Activated CD4-positive, CD25-positive, alpha-beta regulatory T cell treated with anti-CD3 and anti-CD28 coated beads, Interleukin-2, amount 50 U/mL, for 24 hours (primary cell): Measurements from ENCODE around the gene CNTNAP2.

Experiments
- ATAC-seq, 2 donors: fragments of 150-1000 bp; cut with Tn5 transposase; one replicate each; pipeline ENCODE4 v1.10.0; 2021; ENCODE audit warnings: mild to moderate bottlenecking in 1 of 2, moderate library complexity in 1 of 2

The CNTNAP2 gene

DNA sequence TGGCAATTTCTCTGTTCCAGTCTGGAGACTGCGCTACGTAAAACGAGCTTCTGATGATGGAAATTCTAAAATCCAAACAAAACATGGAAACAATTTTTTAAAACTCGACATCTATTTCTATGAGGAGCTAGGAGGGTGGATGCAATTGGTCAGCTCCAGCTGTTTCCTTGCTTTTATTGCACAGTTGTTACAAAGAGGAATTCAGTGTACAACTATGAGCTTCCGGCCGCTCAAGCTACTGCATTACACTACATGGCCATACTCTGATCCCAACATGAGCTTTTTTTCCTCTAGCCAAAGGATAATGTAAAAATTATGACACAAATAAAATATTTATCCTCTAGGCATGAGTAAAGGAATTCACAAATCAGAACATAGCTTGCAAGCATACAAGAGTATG, 2070.9 kb downstream of the CNTNAP2 start:
- no peak for ATAC-seq

DNA sequence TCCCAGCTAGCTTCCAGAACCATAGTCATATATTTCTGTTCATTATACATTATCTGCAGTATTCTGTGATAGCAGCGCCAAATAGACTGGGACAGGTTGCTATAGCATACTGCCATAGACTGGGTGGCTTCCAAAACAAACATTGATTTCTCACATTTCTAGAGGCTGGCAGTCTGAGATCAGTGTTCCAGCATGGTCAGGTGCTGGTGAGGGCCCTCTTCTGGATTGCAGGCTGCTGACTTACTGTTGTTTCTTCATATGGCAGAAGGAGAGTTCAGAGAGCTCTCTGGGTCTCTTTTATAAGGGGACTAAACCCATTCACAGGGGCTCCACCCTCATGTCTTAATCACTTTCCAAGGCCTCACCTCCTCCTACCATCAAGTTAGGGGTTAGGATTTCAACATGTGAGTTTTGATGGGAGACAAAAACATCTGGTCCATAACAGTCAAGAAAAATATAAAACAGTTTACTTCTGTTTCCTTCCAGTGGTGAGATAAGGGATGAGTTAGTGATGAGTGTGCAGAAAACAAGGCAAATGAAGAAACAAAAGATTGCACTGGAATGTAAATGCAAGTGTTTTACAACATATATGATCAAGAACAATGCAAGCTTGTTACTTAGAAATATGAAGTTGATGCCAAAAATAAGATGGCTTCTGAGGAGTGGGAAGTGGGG, 2074.9 kb downstream of the CNTNAP2 start:
- ATAC-seq, result no peak

DNA sequence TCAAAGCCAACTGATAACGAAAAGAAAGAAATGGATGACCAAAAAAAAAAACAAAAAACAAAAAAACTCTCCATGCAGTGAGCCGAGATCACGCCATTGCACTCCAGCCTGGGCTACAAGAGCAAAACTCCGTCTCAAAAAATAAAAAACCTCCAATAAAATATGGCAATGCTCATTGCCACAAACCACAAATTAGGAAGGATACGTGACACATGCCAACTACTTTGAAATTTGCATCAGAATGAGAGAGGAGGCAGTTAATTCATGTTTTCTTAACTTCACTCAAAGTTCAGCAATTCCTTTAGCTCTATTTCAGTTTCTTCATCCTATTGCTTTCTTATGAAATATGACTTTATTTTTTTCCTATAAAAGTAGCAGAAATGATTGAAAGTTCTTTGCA, 2075.9 kb downstream of the CNTNAP2 start:
- ATAC-seq, result no peak

DNA sequence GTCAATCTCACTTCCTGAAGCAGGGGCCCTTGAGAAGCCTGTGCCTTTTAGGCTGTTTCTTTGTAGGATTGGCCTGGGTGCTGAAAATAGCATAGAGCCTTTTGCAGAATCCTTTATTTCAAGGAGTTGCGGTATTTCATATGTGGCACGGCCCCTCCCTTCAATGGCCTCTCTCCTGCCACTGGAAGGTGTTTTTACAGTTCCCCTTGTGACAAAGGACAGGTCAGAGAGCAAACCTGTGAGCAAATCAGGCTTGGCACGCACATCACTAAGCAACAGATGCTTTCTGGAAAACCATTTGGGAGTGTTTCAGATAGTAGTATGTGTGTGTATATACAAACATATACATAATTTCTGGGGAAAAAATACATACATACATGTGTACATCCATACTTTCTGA, 2085.4 kb downstream of the CNTNAP2 start:
- ATAC-seq, result no peak

DNA sequence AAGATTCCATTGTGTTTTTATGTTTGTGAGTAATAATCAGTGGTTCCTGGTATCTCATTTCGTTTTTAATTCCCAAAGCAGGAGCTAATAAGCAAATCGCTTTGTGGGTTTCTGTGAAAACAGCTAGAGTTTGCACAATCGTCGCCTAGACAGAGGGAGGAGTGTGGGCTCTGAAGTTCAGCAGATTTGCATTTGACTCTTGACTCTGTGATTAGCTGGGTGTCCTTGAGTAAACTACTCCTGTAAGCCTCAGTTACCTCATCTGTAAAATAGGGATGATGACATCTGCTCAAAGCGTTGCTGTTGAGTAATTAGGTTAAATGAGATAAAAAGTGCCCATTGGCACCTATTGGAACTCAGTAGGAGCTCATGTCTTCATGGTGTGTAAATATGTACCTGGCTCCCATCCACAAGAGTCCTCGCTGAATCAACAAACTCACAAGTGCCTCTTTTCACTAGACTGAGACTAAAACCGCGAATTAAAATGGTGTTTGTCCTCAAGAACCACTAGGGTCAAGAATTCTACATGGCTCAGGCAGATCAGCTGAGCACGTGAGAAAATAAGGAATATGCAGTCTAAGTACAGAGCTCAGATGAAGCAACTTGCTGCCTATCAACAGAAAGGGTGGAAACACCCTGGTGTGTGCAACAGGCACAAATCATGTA, 2088.2 kb downstream of the CNTNAP2 start:
- no peak for ATAC-seq

DNA sequence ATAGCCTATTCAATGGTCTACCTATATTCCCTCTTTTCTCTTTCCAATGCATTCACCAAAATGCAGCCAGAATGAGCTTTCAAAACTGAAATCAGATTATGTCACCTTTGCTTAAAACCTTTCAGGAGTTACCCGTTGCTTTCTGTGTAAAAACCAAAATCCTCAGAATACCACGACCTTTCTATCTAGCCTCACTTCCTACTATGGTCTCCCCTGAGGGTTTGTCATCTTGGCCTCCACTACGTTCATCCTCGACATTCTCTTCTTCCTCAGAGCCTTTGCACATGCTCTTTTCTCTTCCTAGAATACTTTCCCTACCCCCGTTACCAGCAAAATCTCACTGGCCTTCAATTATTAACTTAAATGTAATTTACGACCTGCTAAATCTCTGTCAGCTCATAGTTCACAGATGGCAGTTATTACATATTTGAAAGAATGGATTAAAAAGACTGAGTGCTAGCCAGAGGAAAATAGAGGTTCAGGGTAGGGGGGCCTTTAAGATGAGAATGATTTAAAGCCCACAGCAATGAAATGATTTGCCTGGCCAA, 2093.1 kb downstream of the CNTNAP2 start:
- ATAC-seq, result no peak

DNA sequence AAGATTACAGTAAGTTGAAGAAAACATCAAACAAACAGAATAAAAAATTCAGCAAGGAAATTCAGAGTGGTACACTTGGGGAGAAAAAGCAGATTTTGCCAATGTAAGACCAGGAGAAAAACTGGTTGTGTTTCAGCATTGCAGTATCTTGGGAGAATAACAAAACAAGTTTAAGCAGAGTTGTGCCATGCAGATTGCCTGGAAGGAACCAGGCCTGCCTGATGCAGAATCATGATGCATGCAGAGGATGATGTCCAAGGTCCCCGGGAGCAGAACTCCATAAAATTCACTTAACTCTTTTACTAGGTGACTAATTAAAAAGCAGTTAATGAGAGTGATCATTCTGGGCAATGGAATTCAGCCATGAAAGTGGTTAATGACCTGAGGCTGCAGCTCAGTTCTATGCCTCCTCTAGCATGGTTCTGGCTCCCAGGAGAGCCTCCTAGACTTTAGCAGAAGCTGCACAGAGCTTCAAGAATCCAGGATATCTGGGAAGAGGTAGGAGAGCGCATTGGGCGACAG, 2094.3 kb downstream of the CNTNAP2 start:
- ATAC-seq, result no peak

DNA sequence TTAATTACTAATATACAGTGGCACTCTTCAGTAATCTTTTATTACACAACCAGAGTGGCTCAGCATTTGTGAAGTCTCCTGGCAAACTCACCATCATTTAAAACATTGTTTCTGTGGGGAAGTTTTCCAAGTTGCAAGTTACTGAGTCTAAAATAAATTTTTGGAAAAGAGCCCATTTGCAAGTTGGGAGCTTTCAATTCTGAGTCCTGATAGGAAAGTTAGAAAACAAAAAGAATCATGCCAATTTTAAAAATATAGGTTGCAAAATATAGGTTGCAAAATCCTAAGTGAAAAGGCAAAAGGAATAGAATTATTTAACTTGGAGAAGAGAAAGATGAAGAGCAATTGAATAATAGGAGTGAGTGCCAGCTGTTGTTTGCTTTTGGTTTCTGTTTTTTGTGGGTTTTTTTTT, 2095.1 kb downstream of the CNTNAP2 start:
- no peak for ATAC-seq

DNA sequence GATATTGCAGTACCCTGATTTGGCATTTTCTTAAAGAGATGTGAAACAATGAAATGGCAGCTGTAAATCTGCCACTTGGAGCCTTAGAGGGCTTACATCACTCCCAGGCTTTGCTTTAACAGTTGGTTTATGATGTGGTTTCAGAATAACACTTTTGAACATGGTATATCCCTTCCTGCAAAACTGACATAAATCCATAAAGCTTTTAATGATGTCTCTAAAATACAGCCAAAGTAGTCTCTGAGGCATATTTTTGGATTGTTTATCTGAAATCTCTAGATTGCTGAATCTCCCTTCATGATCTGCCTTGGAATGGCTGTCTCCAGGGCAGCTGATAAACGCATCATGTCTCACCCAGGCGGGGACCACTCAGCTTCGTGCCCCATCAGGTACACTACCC, 2096.1 kb downstream of the CNTNAP2 start:
- ATAC-seq, result no peak

DNA sequence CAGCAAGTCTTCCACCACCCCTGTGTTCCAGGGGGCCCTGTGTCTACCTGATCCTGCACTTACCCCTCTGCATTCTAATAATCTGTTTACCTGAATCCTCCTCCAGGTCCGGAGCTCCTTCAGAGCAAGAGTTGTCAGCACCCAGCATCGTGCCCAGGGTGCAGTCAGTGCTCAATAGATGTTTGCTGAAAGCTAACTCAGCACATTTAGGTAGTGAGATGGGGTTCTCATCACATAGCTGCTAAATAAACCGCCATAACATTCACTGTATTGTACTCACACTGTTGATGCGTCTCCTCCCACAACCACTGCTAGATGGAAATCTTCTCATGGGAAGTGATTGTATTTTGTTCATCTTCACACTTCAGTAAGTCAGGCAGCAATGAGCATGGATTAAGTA, 2097.5 kb downstream of the CNTNAP2 start:
- ATAC-seq, result no peak

DNA sequence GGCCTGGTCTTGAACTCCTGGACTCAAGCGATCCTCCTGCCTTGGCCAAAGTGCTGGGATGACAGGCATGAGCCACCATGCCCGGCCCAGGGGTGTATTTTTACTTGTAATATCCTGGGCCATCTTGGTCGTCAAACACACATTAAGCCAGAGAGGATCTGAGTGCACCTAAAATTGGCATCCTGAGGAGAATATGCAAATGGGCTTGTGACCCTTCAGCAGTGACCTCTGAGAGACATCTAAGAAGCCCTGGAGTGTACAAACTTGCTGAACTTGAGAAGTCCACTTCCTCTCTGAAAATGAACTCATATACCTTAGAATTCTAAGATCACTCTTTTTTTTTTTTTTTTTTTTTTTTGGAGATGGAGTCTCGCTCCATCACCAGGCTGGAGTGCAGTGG, 2102.0 kb downstream of the CNTNAP2 start:
- no peak for ATAC-seq

DNA sequence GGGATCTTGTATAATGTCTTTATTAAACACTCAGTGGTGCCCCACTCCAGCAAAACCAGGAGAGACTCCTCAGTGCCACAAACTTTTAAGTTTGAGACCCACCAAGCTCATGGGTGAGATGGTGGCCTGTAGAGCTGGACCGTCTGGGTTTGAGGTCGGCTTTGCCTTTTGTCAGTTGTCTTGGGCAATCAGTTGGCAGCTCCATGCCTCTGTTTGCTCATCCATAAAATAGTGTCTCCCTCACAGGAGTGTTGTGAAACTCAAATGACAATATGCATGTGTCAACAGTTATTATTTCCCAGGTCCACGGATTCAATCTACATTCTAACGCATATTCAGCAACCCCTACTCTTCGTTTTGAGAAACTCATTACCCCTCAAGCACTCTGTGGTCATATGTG, 2106.1 kb downstream of the CNTNAP2 start:
- ATAC-seq, result no peak

DNA sequence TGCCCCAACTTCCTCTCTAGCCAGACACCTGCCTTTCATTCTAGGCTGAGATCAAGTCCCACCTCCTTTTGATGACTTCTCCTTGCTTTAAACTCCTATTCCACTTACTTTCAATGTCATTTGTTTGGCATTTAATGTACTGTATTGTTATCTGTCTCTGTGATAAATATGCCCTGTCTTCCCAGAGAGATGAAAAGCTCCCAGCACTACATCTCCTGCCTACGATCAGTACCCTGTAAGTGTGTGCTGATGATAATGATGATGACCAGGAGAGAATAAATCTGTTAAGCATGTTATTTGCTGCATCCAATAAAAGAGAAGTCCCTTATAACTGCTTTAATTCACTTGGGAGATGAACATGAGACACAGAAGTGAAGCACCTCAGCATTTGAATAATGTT, 2106.6 kb downstream of the CNTNAP2 start:
- ATAC-seq, result no peak

DNA sequence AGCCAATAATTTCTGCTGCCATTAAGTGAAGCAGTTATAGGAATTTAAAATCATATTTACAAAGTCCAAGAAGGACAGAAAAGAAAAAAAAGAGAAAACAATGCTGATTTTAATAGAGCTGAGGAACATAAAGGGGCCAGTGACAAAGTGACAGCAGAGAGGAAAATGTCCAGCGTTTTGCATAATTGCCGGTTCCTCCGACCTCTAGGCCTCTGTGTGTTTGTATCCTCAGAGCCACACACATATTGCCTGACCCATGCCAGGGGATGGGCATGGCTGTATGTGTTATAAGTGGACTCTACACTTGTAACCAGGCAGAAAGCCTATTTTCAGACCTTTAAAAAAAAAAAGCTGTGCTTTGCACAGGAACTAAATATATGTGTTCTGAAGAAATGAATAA, 2107.1 kb downstream of the CNTNAP2 start:
- ATAC-seq, result no peak

DNA sequence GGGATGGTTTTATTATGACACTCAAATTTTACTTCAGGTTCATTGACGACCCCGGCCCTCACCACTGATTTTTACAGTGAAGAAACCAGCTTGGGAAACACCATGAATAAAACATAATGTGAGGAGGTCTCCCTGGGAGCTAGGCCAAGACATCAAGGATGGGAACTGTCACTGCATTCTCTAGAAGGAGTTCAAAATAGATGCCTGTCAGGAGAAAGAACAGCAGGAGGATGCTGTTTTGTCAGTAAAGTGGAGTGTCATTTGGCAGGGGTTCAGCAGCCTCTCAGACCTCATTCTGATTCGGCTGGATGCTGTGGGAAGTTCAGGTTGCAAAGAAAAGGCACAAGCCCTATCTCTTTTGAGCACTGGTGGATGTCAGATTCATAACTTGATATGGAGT, 2113.7 kb downstream of the CNTNAP2 start:
- ATAC-seq, result no peak

DNA sequence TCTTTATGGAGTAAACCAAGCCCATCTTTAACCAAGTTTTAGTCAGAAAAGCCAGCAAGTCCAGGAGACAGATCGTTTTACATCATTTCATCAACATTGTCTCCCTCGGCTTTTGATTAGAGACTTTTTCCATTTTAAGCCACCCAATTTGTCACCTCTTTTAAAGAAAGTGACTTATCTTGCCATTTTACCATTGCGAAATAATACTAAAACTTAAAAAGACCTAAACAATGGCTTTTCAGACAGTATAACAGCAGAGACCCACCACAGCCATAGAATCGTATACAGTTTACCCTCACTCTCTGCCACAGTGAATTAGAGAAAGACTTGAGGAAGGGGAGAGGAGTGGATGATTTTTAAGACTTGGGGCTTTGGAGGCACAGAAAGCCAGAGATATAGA, 2114.3 kb downstream of the CNTNAP2 start:
- no peak for ATAC-seq

DNA sequence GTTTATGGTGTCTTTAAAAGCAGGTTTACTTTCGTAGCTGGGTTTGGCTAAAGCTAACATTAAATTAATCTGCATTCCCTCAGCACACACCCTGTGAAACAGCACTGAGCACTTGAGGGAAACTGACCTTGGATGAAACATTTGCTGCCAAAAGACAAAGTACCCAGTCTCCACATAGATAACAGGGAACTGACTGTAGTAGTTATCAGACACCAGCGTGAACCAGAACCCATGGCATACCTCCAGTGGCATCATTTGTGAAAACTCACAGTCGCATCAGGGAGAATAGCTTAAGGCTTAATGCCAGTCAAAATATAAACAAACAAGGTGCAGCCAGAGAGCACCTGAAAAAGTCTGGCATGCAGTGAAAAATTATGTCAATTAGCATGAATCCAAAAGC, 2116.2 kb downstream of the CNTNAP2 start:
- no peak for ATAC-seq

DNA sequence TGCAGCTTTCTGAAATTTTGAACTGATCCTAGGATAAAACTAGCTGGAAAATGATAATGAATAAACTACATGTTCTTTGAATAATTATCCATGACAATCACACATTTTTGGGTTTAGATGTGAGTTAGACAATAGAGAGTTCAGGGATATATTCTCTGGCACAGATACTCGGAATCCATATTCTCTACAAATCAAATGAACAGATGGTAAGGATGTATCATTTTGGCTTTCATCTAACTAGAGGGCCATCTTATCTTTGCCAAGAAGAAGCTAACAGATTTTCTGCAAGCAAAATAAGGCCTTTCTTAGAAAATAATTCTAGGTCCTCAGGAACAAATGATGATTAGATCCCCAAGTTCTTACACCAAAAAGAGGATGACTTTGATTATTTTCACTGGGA, 2118.1 kb downstream of the CNTNAP2 start:
- ATAC-seq, result no peak

DNA sequence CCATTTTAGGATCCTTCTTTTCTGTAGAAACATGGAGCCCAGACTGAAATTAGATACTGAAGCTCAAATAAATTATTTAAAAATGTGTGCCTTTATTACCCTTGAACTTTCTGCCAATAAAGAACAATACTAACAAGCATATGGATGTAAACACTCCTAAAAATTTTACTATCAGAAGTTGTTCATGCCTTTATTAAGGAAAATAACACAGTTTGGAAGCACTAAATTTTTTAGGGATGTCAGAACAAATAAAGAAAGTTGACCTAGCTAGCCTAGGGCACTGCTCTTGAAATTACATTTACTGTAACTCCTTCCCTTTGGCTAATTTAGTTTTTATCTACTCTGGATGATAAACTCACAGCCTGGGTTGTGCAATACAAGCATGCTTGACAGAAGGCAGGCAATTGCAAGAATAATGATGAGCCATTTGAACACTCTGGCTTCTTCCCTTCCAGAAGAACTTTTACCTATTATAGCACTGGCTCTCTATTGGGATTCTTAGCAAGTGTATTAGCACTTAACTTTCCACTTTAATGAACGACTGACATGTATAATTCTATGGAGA, 2122.2 kb downstream of the CNTNAP2 start:
- no peak for ATAC-seq

DNA sequence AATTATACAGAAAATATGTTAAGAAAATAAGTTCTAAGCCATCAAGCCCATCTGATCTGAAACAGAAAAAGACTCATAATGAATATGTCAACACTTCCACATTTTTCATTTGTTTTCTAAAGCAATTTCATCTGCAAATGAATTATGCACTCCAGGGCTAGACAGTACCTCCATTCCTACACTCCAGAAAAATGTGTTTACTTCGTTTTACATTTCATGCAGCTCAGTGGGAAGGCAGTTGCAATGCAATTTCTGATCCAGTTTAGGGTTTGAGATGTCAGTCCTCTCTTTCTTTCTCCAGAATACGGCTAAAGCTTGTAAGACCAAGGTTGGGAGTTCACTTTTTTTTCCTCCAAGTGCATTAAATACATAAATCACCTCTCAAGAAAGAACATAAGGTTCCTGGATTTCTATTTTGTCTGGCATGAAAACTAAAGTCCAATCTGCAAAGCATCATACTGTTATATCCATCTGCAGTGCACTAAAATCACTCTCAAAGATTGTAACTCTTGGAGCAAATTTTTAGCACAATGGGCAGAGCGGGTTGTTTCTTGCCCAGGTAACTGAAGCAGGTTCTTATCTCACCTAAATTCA, 2125.2 kb downstream of the CNTNAP2 start:
- no peak for ATAC-seq

DNA sequence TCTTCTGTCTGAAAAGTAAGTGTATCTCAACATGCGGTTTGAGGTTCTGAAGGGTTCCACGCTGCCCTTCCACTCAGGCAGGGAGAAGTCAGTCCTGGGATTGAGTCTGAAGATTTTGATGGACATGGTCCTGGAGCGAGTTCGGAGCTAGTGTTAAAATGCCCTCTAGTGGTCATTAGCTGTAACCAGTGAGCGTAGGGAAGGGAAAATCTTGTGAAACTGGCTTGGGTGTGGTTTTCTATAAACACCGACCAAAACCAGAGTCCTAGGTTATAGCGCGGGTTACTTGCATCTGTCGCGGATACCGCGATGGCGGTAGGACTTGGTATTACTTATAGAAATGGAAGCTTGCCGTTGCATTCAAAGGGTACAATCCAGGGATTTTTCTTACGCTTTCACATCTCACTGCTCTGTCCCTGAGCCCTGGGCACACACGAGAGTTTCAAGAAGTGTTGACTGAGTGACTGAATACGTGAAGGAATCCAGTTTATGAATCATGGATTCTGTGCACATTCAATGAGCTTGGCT, 2125.8 kb downstream of the CNTNAP2 start:
- no peak for ATAC-seq

DNA sequence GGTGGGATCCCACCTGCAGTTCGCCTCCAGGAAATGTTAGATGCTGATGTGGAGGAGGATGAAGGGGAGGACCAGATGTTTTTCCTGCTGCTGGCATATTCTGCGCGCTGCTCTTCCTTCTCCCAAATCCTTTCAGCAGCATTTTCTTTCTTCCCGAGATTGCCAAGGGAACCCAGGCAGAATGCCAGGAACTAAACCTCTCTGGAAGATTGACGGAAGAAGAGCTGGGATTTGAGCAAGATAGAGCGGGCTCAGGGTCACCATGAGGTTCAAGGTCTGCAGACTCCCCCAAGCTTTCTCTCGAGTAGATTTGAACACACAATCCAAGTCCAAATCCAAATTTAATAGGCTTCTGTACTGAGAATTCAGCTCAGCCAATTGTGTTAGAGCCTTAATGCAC, 2128.8 kb downstream of the CNTNAP2 start:
- ATAC-seq, result no peak

DNA sequence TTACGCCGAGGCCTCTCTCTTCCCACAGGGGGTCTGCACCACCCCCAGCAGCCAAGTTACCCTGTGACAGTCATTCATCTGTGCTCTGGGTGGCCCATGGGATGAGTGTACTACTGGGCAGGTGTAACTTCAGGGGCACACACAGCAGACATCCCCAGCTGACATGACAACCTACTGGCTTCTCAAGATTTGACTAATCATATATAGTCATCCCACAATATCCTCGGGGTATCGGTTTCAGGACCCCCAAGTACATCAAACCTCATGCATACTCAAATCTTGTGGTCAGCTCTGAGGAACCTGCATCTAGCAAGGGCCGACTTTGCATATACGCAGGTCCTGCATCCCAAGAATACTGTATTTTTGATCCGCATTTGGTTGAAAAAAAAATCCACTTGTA, 2137.0 kb downstream of the CNTNAP2 start:
- peak in 1 of 2 donors; percentile 20 for ATAC-seq
